Caco-2 (cell line): ENCODE measurements around the gene CAND2. TPM values are rescaled to one million over a fixed set of nuclear protein-coding genes. Genes with fewer than 3 reads are reported as not detected.

Experiments used
- BruUV-seq: library from RNA; stranded (reverse); fragments of 400-500 nt; replicated peaks from 2 replicates; lab custom pipeline; 2021; lab: Mats Ljungman, UMichigan
- CTCF ChIA-PET: fragments of 300-600 bp; sonication (Branson Sonifier 250); formaldehyde crosslinking; loops from one replicate; lab custom pipeline; 2022; ENCODE audit warnings: antibody characterized with exemption; lab: Charles Lee
- POLR2A ChIA-PET: fragments of 300-600 bp; sonication (Branson Sonifier 250); formaldehyde crosslinking; loops from one replicate; lab custom pipeline; 2022; ENCODE audit warnings: antibody characterized with exemption; lab: Charles Lee
- DNase-seq, 2 experiments: peaks; one replicate each; pipeline versions ENCODE4 v3.0.0 to v3.0.0-alpha.2; 2020 to 2022
- H3K27me3 ChIP-seq: replicated peaks from 2 replicates; pipeline ENCODE4 v1.6.0; 2011; ENCODE audit warnings: low read length; ENCODE audit not compliant: control insufficient read depth, insufficient read depth
- H3K36me3 ChIP-seq: 2 replicates; pipeline ENCODE4 v1.5.1; 2011; ENCODE audit warnings: low read length; ENCODE audit not compliant: control insufficient read depth, insufficient read depth
- H3K4me1 ChIP-seq: fragments of 250-450 bp; sonication (Bioruptor Pico); 2 replicates; pipeline ENCODE4 v1.5.1; 2020; ENCODE audit warnings: mild to moderate bottlenecking
- H3K4me3 ChIP-seq: 2 replicates; pipeline ENCODE4 v1.5.1; 2011; ENCODE audit warnings: low read depth, mild to moderate bottlenecking, control low read depth, low read length
- H3K9me3 ChIP-seq: fragments of 250-450 bp; sonication (Bioruptor Pico); 2 replicates; pipeline ENCODE4 v1.5.1; 2020; ENCODE audit warnings: mild to moderate bottlenecking, moderate library complexity
- H3K27ac Mint-ChIP-seq: one replicate; pipeline ENCODE4 v1.8.0; 2022; ENCODE audit warnings: mixed read lengths; ENCODE audit not compliant: unreplicated experiment
- H3K27me3 Mint-ChIP-seq: one replicate; pipeline ENCODE4 v1.8.0; 2022; ENCODE audit warnings: mixed read lengths; ENCODE audit not compliant: insufficient read depth, unreplicated experiment
- H3K36me3 Mint-ChIP-seq: one replicate; pipeline ENCODE4 v1.8.0; 2022; ENCODE audit warnings: mild to moderate bottlenecking, mixed read lengths; ENCODE audit not compliant: insufficient read depth, unreplicated experiment
- H3K4me1 Mint-ChIP-seq: one replicate; pipeline ENCODE4 v1.8.0; 2022; ENCODE audit warnings: low read depth, mixed read lengths; ENCODE audit not compliant: unreplicated experiment
- H3K4me3 Mint-ChIP-seq: one replicate; pipeline ENCODE4 v1.8.0; 2022; ENCODE audit warnings: mild to moderate bottlenecking, moderate library complexity, mixed read lengths; ENCODE audit not compliant: unreplicated experiment
- H3K9me3 Mint-ChIP-seq: one replicate; pipeline ENCODE4 v1.8.0; 2022; ENCODE audit warnings: mixed read lengths; ENCODE audit not compliant: unreplicated experiment
- intact Hi-C: fragments of 100-400 bp; cut with micrococcal nuclease; formaldehyde crosslinking; loops from one replicate; pipeline ENCODE4 v1.10.0; 2022; ENCODE audit not compliant: unreplicated experiment
- total RNA-seq: library from RNA; stranded (reverse); gene quantifications from 2 replicates; pipeline ENCODE4 v1.2.3, GENCODE V29; 2022
- TF ChIP-seq, protein P1 (sequence below), 2 experiments: fragments of 200-600 bp in 1 of 2; IDR thresholded peaks; 1 replicate in 1 of 2; 2 replicates in 1 of 2; pipeline versions ENCODE4 v1.5.1 to v1.8.0; 2011 to 2022; ENCODE audit warnings: antibody characterized with exemption in 1 of 2, control low read depth in 1 of 2, inconsistent platforms in 1 of 2, low read depth in 1 of 2, low read length in 1 of 2, mild to moderate bottlenecking in 1 of 2, moderate library complexity in 1 of 2; ENCODE audit not compliant: insufficient read depth in 1 of 2, severe bottlenecking in 1 of 2, unreplicated experiment in 1 of 2

Gene CAND2
- total RNA-seq, 1 experiment from 2014 or later, result not detected

DNA sequence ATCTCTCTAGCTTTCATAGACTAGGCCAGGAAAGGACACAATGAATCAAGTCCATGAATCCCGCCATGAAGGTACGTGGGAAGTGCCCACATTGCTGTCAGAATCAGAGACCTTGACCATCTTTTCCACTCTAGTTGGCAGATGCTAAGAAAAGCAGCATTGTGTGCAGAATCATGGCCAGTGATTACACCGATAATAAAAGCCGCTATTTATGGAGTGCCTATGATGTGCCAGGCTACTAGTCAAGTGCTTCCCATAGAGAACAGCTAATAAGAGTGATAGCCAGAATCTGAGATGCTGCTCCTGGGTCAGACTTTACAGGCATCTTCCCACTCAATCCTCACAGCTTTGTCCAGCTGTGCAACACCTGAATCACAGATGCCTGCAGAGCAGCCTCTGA is 58.1 kb downstream of the CAND2 start:
- Mint-ChIP-seq H3K4me1 (no peaks in the 10 kb centered on the region), H3K4me3 (no peak overlapping the region), H3K27me3 (peaks cover 4% of the 10 kb centered on the region), H3K27ac (no peak overlapping the region), H3K9me3 (no peaks in the 10 kb centered on the region), H3K36me3 (no peaks in the 10 kb centered on the region)
- Histone ChIP-seq H3K4me1 (no peaks in the 10 kb centered on the region), H3K27me3 (no peaks in the 10 kb centered on the region), H3K9me3 (no peaks in the 10 kb centered on the region), H3K4me3 (no peak overlapping the region), H3K36me3 (no peaks in the 10 kb centered on the region)
- BruUV-seq, result no TSS peak
- ChIA-PET CTCF (no interaction called here), POLR2A (no interaction called here)
- DNase-seq, result no peak
- intact Hi-C loops, result no loop called here
- TF ChIP-seq, protein P1, sequence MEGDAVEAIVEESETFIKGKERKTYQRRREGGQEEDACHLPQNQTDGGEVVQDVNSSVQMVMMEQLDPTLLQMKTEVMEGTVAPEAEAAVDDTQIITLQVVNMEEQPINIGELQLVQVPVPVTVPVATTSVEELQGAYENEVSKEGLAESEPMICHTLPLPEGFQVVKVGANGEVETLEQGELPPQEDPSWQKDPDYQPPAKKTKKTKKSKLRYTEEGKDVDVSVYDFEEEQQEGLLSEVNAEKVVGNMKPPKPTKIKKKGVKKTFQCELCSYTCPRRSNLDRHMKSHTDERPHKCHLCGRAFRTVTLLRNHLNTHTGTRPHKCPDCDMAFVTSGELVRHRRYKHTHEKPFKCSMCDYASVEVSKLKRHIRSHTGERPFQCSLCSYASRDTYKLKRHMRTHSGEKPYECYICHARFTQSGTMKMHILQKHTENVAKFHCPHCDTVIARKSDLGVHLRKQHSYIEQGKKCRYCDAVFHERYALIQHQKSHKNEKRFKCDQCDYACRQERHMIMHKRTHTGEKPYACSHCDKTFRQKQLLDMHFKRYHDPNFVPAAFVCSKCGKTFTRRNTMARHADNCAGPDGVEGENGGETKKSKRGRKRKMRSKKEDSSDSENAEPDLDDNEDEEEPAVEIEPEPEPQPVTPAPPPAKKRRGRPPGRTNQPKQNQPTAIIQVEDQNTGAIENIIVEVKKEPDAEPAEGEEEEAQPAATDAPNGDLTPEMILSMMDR (IDR thresholded peaks at IDR 0.05; ENCODE audit: insufficient read depth in 1 of 2, low read depth in 1 of 2, low read length in 1 of 2, severe bottlenecking in 1 of 2, unreplicated experiment in 1 of 2), result no peak

DNA sequence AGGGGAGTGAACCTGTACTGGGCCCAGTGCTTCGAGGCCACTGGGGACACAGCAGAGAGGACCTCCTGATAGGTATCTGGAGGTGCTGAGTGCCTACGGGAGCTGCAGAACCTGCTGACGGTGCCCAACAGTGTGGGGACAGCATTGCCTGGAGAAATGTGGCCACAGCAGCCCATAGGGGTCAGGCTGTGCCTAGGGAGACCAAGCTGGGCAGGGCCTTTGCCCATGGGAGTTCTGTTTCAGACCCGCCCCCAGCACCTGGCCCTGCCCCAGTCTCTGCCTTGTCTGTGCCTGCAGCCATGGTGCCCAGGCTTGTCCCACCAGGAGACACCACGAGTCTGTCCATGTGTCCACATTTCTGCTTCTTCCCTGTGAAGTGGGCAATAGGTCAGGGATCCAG is 60.1 kb downstream of the CAND2 start:
- no peak overlapping the region for H3K27ac Mint-ChIP-seq
- Histone ChIP-seq H3K4me3 (no peak overlapping the region), H3K27me3 (no peaks in the 10 kb centered on the region), H3K4me1 (no peaks in the 10 kb centered on the region), H3K36me3 (no peaks in the 10 kb centered on the region), H3K9me3 (no peaks in the 10 kb centered on the region)
- TF ChIP-seq, protein P1 (IDR thresholded peaks at IDR 0.05; ENCODE audit: insufficient read depth in 1 of 2, low read depth in 1 of 2, low read length in 1 of 2, severe bottlenecking in 1 of 2, unreplicated experiment in 1 of 2), result no peak
- no peak overlapping the region for H3K4me3 Mint-ChIP-seq
- POLR2A ChIA-PET, result no interaction called here
- intact Hi-C loops, result no loop called here
- no peak for DNase-seq
- H3K9me3 Mint-ChIP-seq, result no peaks in the 10 kb centered on the region
- no peaks in the 10 kb centered on the region for H3K4me1 Mint-ChIP-seq
- BruUV-seq, result no TSS peak
- CTCF ChIA-PET, result no interaction called here
- H3K27me3 Mint-ChIP-seq, result peaks cover 4% of the 10 kb centered on the region
- no peaks in the 10 kb centered on the region for H3K36me3 Mint-ChIP-seq

DNA sequence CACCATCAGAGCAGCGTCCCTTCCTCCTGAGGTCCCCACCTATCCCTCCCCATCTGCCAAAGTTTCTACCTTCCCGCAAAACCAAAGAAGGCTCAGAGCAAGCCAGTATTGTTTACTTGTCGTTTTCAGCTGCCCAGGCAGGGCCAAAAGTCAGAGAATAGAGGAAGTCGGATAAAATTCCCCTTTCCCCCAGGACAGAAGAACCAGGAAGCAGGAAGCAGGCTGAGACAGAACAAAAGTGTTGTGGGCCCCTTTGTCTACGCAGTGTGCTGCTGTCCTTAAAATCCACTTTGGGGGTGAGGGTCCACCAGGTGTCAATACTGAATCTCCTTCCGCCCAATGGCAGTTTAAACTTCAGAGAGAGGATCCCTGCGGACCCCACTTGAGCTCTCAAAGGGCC is 63.4 kb downstream of the CAND2 start:
- H3K4me3 Mint-ChIP-seq, result no peak overlapping the region
- H3K27me3 Mint-ChIP-seq, result no peaks in the 10 kb centered on the region
- Histone ChIP-seq H3K4me1 (no peaks in the 10 kb centered on the region), H3K4me3 (no peak overlapping the region), H3K27me3 (no peaks in the 10 kb centered on the region), H3K9me3 (no peaks in the 10 kb centered on the region), H3K36me3 (no peaks in the 10 kb centered on the region)
- no peak overlapping the region for H3K27ac Mint-ChIP-seq
- CTCF ChIA-PET, result no interaction called here
- POLR2A ChIA-PET, result no interaction called here
- DNase-seq, result no peak
- no peaks in the 10 kb centered on the region for H3K4me1 Mint-ChIP-seq
- BruUV-seq, result no TSS peak
- peaks cover 4% of the 10 kb centered on the region for H3K9me3 Mint-ChIP-seq
- TF ChIP-seq, protein P1 (IDR thresholded peaks at IDR 0.05; ENCODE audit: insufficient read depth in 1 of 2, low read depth in 1 of 2, low read length in 1 of 2, severe bottlenecking in 1 of 2, unreplicated experiment in 1 of 2), result no peak
- H3K36me3 Mint-ChIP-seq, result no peaks in the 10 kb centered on the region
- intact Hi-C loops, result no loop called here
